Type B pancreatic cell (in vitro differentiated cells): ENCODE data around the gene LCE1D. TPM values are rescaled to one million over a fixed set of nuclear protein-coding genes. Genes with fewer than 3 reads are reported as not detected.

Experiments used
- DNase-seq: peaks from one replicate; pipeline ENCODE4 v3.0.0; 2021; ENCODE audit warnings: mixed read lengths; ENCODE audit not compliant: unreplicated experiment; ENCODE audit errors: extremely low spot score
- H3K27ac Mint-ChIP-seq: 2 replicates; pipeline ENCODE4 v1.8.0; 2021; ENCODE audit warnings: mild to moderate bottlenecking, mixed read lengths
- H3K27me3 Mint-ChIP-seq: 2 replicates; pipeline ENCODE4 v1.8.0; 2021; ENCODE audit warnings: mixed read lengths
- H3K36me3 Mint-ChIP-seq: 2 replicates; pipeline ENCODE4 v1.8.0; 2021; ENCODE audit warnings: mixed read lengths
- H3K4me1 Mint-ChIP-seq: one replicate; pipeline ENCODE4 v1.8.0; 2021; ENCODE audit warnings: mixed read lengths; ENCODE audit not compliant: unreplicated experiment
- H3K4me3 Mint-ChIP-seq: 2 replicates; pipeline ENCODE4 v1.8.0; 2021; ENCODE audit warnings: mild to moderate bottlenecking, mixed read lengths
- H3K9me3 Mint-ChIP-seq: 2 replicates; pipeline ENCODE4 v1.8.0; 2021; ENCODE audit warnings: mixed read lengths
- total RNA-seq: library from RNA; stranded (reverse); gene quantifications from 2 replicates; pipeline ENCODE4 v1.2.1, GENCODE V29; 2021; ENCODE audit warnings: low replicate concordance
- TF ChIP-seq, protein P1 (sequence below): fragments of 200-600 bp; sonication (generic); conservative IDR thresholded peaks from 2 replicates; pipeline ENCODE4 v1.5.0; 2021; ENCODE audit warnings: antibody characterized with exemption, mild to moderate bottlenecking

Gene LCE1D
- total RNA-seq, 1 donor from 2014 or later, result not detected

DNA sequence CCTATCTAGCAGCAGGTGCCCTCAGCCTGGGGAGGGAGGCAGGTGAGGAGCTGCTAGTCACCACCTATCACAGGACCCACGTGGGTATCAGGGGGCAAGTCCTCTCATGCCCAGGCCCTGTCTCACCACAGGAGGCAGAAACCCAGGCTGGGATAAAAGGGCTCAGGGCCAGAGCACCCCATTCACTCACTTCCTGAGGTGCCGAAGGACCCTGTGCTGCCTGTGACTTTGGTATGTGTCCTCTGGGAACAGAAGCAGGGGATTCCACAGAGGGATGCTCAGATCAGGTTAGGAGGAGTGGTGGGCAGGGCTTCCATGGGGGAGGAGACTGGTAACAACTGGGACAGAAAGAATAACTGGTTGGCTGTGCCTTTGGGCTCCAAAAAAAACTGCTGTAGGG is 10.4 kb upstream of the LCE1D start, which contains the start of gene LCE1E:
Gene LCE1E (plus strand): TSS at position 181 of the 400 bp plus-strand sequence. CDS start 1,043 bp downstream, outside the sequence.
- no peak within 1 kb of the TSS for H3K4me3 Mint-ChIP-seq
- no peaks in the 10 kb centered on the region for H3K9me3 Mint-ChIP-seq
- H3K27me3 Mint-ChIP-seq, result no peaks in the 10 kb centered on the region
- TF ChIP-seq, protein P1, sequence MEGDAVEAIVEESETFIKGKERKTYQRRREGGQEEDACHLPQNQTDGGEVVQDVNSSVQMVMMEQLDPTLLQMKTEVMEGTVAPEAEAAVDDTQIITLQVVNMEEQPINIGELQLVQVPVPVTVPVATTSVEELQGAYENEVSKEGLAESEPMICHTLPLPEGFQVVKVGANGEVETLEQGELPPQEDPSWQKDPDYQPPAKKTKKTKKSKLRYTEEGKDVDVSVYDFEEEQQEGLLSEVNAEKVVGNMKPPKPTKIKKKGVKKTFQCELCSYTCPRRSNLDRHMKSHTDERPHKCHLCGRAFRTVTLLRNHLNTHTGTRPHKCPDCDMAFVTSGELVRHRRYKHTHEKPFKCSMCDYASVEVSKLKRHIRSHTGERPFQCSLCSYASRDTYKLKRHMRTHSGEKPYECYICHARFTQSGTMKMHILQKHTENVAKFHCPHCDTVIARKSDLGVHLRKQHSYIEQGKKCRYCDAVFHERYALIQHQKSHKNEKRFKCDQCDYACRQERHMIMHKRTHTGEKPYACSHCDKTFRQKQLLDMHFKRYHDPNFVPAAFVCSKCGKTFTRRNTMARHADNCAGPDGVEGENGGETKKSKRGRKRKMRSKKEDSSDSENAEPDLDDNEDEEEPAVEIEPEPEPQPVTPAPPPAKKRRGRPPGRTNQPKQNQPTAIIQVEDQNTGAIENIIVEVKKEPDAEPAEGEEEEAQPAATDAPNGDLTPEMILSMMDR, result no peak
- H3K36me3 Mint-ChIP-seq, result no peaks in the 10 kb centered on the region
- H3K27ac Mint-ChIP-seq, result no peak within 1 kb of the TSS
- DNase-seq, result no peak
- no peaks in the 10 kb centered on the region for H3K4me1 Mint-ChIP-seq

DNA sequence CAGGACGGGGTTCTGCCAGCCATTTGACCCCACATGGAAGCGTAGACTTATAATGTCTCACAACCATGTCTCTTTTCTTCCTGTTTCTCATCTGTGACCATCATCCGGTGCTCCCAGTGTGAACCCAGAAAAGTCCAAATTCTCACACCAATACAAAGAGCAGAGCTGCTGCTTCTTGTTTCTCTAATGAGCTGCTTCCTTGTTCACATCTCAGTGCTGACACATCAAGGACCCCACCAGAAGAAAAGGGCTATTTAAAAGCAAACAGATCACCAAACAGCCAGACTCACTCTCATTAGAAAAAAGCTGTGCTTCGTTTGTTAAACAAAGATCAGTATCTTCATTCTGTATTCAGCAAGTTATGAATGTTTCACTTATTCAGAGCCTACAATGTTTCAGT is 835 bp upstream of the LCE1D start:
- Mint-ChIP-seq H3K4me3 (no peak overlapping the region), H3K4me1 (no peaks in the 10 kb centered on the region), H3K36me3 (no peaks in the 10 kb centered on the region), H3K9me3 (no peaks in the 10 kb centered on the region), H3K27me3 (no peaks in the 10 kb centered on the region), H3K27ac (no peak overlapping the region)
- no peak for DNase-seq
- TF ChIP-seq, protein P1, result no peak

DNA sequence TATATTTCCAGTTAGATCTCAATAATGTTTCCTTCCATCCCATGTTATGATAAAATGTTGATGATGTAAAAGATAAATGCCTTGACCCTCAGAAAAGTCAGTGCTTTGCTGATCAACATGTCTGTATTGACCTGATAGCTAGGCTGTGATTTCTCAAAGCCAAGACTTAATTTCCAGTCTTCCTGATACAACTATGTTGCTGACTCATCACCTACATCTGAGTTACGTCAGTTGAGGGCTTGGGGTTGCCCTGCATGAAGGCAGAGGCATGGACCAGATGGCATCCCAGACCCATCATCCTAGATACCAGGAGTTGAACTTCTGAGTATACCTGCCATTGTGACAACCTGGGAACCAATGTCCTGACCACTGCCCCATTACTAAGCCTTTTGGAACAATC is 4.8 kb downstream of the LCE1D start:
- Mint-ChIP-seq H3K27ac (no peak overlapping the region), H3K36me3 (no peaks in the 10 kb centered on the region), H3K4me3 (no peak overlapping the region), H3K4me1 (no peaks in the 10 kb centered on the region), H3K9me3 (no peaks in the 10 kb centered on the region), H3K27me3 (no peaks in the 10 kb centered on the region)
- TF ChIP-seq, protein P1, result no peak
- DNase-seq, result no peak

DNA sequence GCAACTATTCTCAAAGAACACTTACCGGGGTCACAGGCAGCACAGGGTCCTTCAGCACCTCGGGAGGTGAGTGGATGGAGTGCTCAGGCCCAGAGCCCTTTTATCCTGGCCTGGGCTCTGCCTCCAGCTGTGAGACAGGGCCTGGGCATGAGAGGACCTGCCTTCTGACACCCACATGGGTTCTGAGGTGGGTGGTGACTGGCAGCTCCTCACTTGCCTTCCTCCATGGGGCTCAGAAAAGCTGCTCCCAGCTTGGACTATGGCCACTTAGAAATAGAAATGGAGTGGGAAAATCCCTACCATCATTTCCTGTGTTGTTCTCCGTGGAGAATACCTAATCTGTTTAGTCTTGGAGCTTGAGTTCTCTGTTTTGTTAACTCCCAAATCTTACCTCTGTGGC is 10.1 kb downstream of the LCE1D start, which contains the start of gene LCE1C:
Gene LCE1C (minus strand): TSS at position 76 of the 400 bp plus-strand sequence. CDS start 1,173 bp downstream, outside the sequence.
- Mint-ChIP-seq H3K4me1 (no peaks in the 10 kb centered on the region), H3K36me3 (no peaks in the 10 kb centered on the region), H3K27me3 (no peaks in the 10 kb centered on the region), H3K4me3 (no peak within 1 kb of the TSS), H3K27ac (no peak within 1 kb of the TSS), H3K9me3 (no peaks in the 10 kb centered on the region)
- DNase-seq, result no peak
- TF ChIP-seq, protein P1, result no peak

DNA sequence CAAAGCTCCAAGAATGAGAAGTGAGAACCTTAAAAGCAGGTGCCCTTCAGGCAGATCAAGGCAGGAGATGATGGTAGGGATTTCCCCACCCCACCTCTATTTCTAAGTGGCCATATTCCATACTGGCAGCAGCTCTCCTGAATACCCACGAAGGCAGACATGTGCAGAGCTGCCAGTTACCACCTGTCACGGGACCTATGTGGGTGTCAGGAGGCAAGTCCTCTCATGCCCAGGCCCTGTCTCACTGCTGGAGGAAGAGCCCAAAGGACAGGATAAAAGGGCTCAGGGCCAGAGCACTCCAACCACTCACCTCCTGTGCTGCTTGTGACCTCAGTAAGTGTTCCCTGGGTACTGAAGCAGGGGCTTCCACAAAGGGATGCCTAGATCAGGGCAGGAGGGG is 14.5 kb downstream of the LCE1D start:
- Mint-ChIP-seq H3K27me3 (no peaks in the 10 kb centered on the region), H3K27ac (no peak overlapping the region), H3K4me1 (no peaks in the 10 kb centered on the region), H3K9me3 (peaks cover 13% of the 10 kb centered on the region), H3K36me3 (no peaks in the 10 kb centered on the region), H3K4me3 (no peak overlapping the region)
- TF ChIP-seq, protein P1, result no peak
- no peak for DNase-seq

DNA sequence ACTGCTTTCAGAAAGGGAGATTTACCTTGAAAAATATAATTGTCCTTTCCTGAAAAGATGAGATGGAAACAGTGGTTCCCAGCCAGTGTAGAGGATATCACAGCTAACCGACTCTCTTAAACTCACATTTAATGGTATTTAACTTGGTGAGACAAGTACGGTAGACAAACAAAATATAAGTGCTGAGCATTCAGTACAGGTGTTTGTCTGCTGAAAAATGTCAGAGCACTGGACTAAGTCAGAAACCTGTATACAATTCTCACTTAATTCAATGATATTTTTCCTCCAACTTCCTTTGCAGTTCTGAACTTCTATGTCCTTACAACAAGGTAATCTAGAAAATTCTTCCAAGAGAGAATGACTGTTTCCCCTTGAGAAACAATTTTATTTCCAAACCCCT is 15.2 kb downstream of the LCE1D start, which contains the start of gene LCE1B:
Gene LCE1B (plus strand): TSS at position 301 of the 400 bp plus-strand sequence. CDS start 476 bp downstream, outside the sequence.
- Mint-ChIP-seq H3K9me3 (peaks cover 13% of the 10 kb centered on the region), H3K36me3 (no peaks in the 10 kb centered on the region), H3K4me1 (no peaks in the 10 kb centered on the region)

More for the DNA sequence above, 15.2 kb downstream of the LCE1D start, which contains the start of gene LCE1B:
- Mint-ChIP-seq H3K27ac (no peak within 1 kb of the TSS), H3K4me3 (no peak within 1 kb of the TSS), H3K27me3 (no peaks in the 10 kb centered on the region)
- TF ChIP-seq, protein P1, result no peak
- DNase-seq, result no peak
